HEK293T (cell line): ENCODE results near the gene SHOX.

Source experiments
- ARNT ChIP-seq: fragments of 450-650 bp; IDR thresholded peaks from 2 replicates; pipeline ENCODE4 v1.6.1; 2017; ENCODE audit warnings: mild to moderate bottlenecking
- BHLHE40 ChIP-seq: fragments of 450-650 bp; IDR thresholded peaks from 2 replicates; pipeline ENCODE4 v1.6.1; 2016; ENCODE audit warnings: mild to moderate bottlenecking, moderate library complexity, borderline replicate concordance
- CTBP1 ChIP-seq: fragments of 450-650 bp; IDR thresholded peaks from 2 replicates; pipeline ENCODE4 v1.6.1; 2016; ENCODE audit warnings: borderline replicate concordance
- ELF4 ChIP-seq: fragments of 450-650 bp; IDR thresholded peaks from 2 replicates; pipeline ENCODE4 v1.6.1; 2017; ENCODE audit warnings: antibody characterized with exemption
- FOXA1 ChIP-seq: fragments of 450-650 bp; IDR thresholded peaks from 2 replicates; pipeline ENCODE4 v1.6.1; 2016; ENCODE audit warnings: mild to moderate bottlenecking
- FOXM1 ChIP-seq: fragments of 450-650 bp; IDR thresholded peaks from 2 replicates; pipeline ENCODE4 v1.6.1; 2017; ENCODE audit warnings: mild to moderate bottlenecking, borderline replicate concordance
- L3MBTL2 ChIP-seq: fragments of 450-650 bp; conservative IDR thresholded peaks from 2 replicates; pipeline ENCODE4 v1.6.1; 2016; ENCODE audit warnings: mild to moderate bottlenecking
- LEF1 ChIP-seq: fragments of 450-650 bp; IDR thresholded peaks from 2 replicates; pipeline ENCODE4 v1.6.1; 2017; ENCODE audit warnings: mild to moderate bottlenecking, borderline replicate concordance
- NFRKB ChIP-seq: fragments of 450-650 bp; IDR thresholded peaks from 2 replicates; pipeline ENCODE4 v1.6.1; 2016; ENCODE audit warnings: mild to moderate bottlenecking, moderate library complexity
- PKNOX1 ChIP-seq: fragments of 450-650 bp; IDR thresholded peaks from 2 replicates; pipeline ENCODE4 v1.6.1; 2016
- SP1 ChIP-seq: fragments of 450-650 bp; IDR thresholded peaks from 2 replicates; pipeline ENCODE4 v1.6.1; 2017
- SUZ12 ChIP-seq: fragments of 450-650 bp; IDR thresholded peaks from 2 replicates; pipeline ENCODE4 v1.6.1; 2016; ENCODE audit warnings: mild to moderate bottlenecking
- TARDBP ChIP-seq: fragments of 450-650 bp; IDR thresholded peaks from 2 replicates; pipeline ENCODE4 v1.6.1; 2016
- ZNF384 ChIP-seq: fragments of 450-650 bp; IDR thresholded peaks from 2 replicates; pipeline ENCODE4 v1.6.1; 2016

DNA sequence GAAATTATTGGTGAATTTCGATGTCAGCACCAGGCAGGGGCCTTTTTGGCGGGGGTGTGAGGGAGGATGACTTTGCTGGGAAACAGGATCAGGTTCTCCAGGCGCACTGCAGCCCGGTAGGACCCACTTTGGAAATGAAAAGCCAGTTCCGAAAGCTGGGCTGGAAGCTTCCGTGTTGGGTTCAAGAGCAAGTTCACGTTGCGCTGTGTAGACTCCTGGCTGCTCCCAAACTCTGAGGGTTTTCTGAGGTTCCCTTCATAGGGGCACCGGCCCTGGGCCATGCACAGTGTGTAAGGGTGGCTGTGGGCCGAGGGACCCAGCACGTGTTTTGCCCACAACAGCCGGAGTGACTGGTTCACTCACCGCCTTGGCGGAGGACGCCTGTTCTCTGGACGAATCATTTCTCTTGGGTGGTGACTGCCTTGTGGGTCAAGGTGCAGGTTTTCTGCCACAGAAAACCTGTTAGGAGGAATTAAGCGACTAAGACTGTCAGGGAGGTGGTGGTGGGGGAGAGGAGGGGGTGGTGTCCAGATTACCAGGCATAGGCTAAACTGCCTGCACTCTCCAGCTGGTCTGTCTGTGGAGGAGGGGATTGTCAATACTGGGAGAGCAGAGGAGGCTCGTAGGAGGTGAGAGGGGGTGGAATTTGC is 8.0 kb downstream of the SHOX start:
- TF ChIP-seq NFRKB: no peak
- TF ChIP-seq SP1: no peak
- TF ChIP-seq LEF1: no peak
- no peak for TF ChIP-seq CTBP1
- TF ChIP-seq SUZ12: no peak
- no peak for TF ChIP-seq FOXM1
- TF ChIP-seq ARNT: no peak
- TF ChIP-seq FOXA1: no peak
- TF ChIP-seq PKNOX1: no peak
- no peak for TF ChIP-seq BHLHE40
- TF ChIP-seq ELF4: no peak
- no peak for TF ChIP-seq TARDBP
- no peak for TF ChIP-seq L3MBTL2
- TF ChIP-seq ZNF384: no peak
